HepG2 (cell line): ENCODE measurements around the gene TMEM35A. TPM values are rescaled to one million over a fixed set of nuclear protein-coding genes. Genes with fewer than 3 reads are reported as not detected.

ENCODE experiments used
- ATAC-seq: fragments of 200-7000 bp; cut with Tn5 transposase; 3 replicates; pipeline ENCODE4 v1.9.1; 2020; ENCODE audit warnings: mild to moderate bottlenecking, moderate library complexity
- BruUV-seq: library from RNA; stranded (reverse); fragments of 400-500 nt; replicated peaks from 2 replicates; lab custom pipeline; 2021; lab: Mats Ljungman, UMichigan
- CTCF ChIA-PET: fragments of 300-600 bp; formaldehyde crosslinking; extraction: SDS; loops from one replicate; lab custom pipeline; 2021; ENCODE audit warnings: low total read pairs, inconsistent platforms, low intra/inter-chr PET ratio; lab: Yijun Ruan, JAX
- POLR2A ChIA-PET: fragments of 350-600 bp; sonication (Branson Sonifier 250); formaldehyde crosslinking; loops from one replicate; lab custom pipeline; 2020; ENCODE audit warnings: antibody characterized with exemption, inconsistent platforms; lab: Yijun Ruan, JAX
- DNase-seq: peaks from one replicate; pipeline ENCODE4 v3.0.0-alpha.2; 2015; ENCODE audit warnings: low spot score
- FAIRE-seq: peaks from 3 replicates; lab custom pipeline; 2011; peaks lifted over from hg19 to GRCh38; lab: Jason Lieb, UNC
- H2AFZ ChIP-seq: one replicate; pipeline ENCODE4 v1.6.1; 2011; ENCODE audit warnings: low read length, inconsistent platforms
- H3K27ac ChIP-seq: fragments of 300-600 bp; 3 replicates; pipeline ENCODE4 v1.8.0; 2011; ENCODE audit warnings: mixed run types, mild to moderate bottlenecking, mixed read lengths, low read length, inconsistent platforms; ENCODE audit not compliant: insufficient read depth; ENCODE audit errors: extremely low read length
- H3K27me3 ChIP-seq, 2 experiments: fragments of 200-600 bp in 1 of 2; 2 replicates in 1 of 2; 3 replicates in 1 of 2; pipeline versions ENCODE4 v1.6.0 to v1.8.0; 2011; ENCODE audit warnings: low read length in 2 of 2, mild to moderate bottlenecking in 2 of 2, moderate library complexity in 2 of 2, inconsistent platforms in 1 of 2; ENCODE audit not compliant: insufficient read depth in 2 of 2, control insufficient read depth in 1 of 2
- H3K36me3 ChIP-seq, 2 experiments: fragments of 200-600 bp in 1 of 2; replicated peaks in 1 of 2; 2 replicates in 1 of 2; 3 replicates in 1 of 2; pipeline versions ENCODE4 v1.5.1 to v1.8.0; 2011; ENCODE audit warnings: low read length in 2 of 2, inconsistent platforms in 1 of 2; ENCODE audit not compliant: insufficient read depth in 2 of 2, control insufficient read depth in 1 of 2
- H3K4me1 ChIP-seq: 2 replicates; pipeline ENCODE4 v1.5.1; 2012; ENCODE audit warnings: low read length, inconsistent platforms; ENCODE audit not compliant: insufficient read depth
- H3K4me2 ChIP-seq: 2 replicates; pipeline ENCODE4 v1.6.0; 2011; ENCODE audit warnings: low read depth, low read length, inconsistent platforms
- H3K4me3 ChIP-seq, 3 experiments: fragments of 200-600 bp in 1 of 3; sonication (generic), shearing (Covaris generic) in 1 of 3; replicated peaks in 1 of 3; 2 replicates each; pipeline ENCODE4 v1.5.1; 2011 to 2016; ENCODE audit warnings: low read length in 3 of 3, inconsistent platforms in 2 of 3, low read depth in 2 of 3, mild to moderate bottlenecking in 2 of 3, control low read depth in 1 of 3, mixed read lengths in 1 of 3; ENCODE audit not compliant: insufficient read depth in 1 of 3
- H3K79me2 ChIP-seq: one replicate; pipeline ENCODE4 v1.6.1; 2011; ENCODE audit warnings: low read length, inconsistent platforms; ENCODE audit not compliant: insufficient read depth
- H3K9ac ChIP-seq: 2 replicates; pipeline ENCODE4 v1.6.0; 2011; ENCODE audit warnings: mild to moderate bottlenecking, low read depth, low read length, inconsistent platforms; ENCODE audit not compliant: insufficient read depth
- H3K9me3 ChIP-seq: 2 replicates; pipeline ENCODE4 v1.5.1; 2012; ENCODE audit warnings: mild to moderate bottlenecking, low read length
- H4K20me1 ChIP-seq: 2 replicates; pipeline ENCODE4 v1.6.0; 2011; ENCODE audit warnings: inconsistent platforms, mild to moderate bottlenecking, low read length, moderate library complexity; ENCODE audit not compliant: insufficient read depth
- DMAP1 ChIP-seq: IDR thresholded peaks from 2 replicates; pipeline ENCODE4 v1.6.1; 2016
- GABPB1 ChIP-seq: IDR thresholded peaks from 2 replicates; pipeline ENCODE4 v1.6.1; 2016; ENCODE audit warnings: mild to moderate bottlenecking, missing genetic modification reagents, moderate library complexity, missing compliant biosample characterization
- JUND ChIP-seq: sonication (generic); formaldehyde crosslinking; IDR thresholded peaks from 2 replicates; pipeline ENCODE4 v1.8.0; 2022; ENCODE audit warnings: mild to moderate bottlenecking, missing genetic modification reagents
- KAT8 ChIP-seq: IDR thresholded peaks from 2 replicates; pipeline ENCODE4 v1.6.1; 2016; ENCODE audit warnings: missing genetic modification reagents, missing compliant biosample characterization
- NBN ChIP-seq: fragments of 450-650 bp; conservative IDR thresholded peaks from 2 replicates; pipeline ENCODE4 v1.6.1; 2017
- POLR2AphosphoS5 ChIP-seq: IDR thresholded peaks from 2 replicates; pipeline ENCODE4 v1.6.1; 2012; ENCODE audit warnings: low read depth, low read length
- RBFOX2 ChIP-seq: fragments of 200-400 bp; formaldehyde crosslinking; IDR thresholded peaks from 2 replicates; pipeline ENCODE4 v1.6.1; 2017; ENCODE audit warnings: low read depth, mild to moderate bottlenecking, low read length
- TAF1 ChIP-seq: sonication (generic); formaldehyde crosslinking; IDR thresholded peaks from 2 replicates; pipeline ENCODE4 v1.4.0; 2020; ENCODE audit warnings: missing genetic modification reagents
- TFDP1 ChIP-seq: IDR thresholded peaks from 2 replicates; pipeline ENCODE4 v1.6.1; 2016; ENCODE audit warnings: missing compliant biosample characterization, missing genetic modification reagents, borderline replicate concordance
- ZBTB14 ChIP-seq: sonication (generic); formaldehyde crosslinking; IDR thresholded peaks from 2 replicates; pipeline ENCODE4 v1.4.0; 2020; ENCODE audit warnings: missing genetic modification reagents
- ZHX1 ChIP-seq: sonication (generic); formaldehyde crosslinking; IDR thresholded peaks from 2 replicates; pipeline ENCODE4 v1.8.1; 2022; ENCODE audit warnings: low read depth, mild to moderate bottlenecking, missing genetic modification reagents
- ZMYM3 ChIP-seq: sonication (generic); formaldehyde crosslinking; IDR thresholded peaks from 2 replicates; pipeline ENCODE4 v1.5.1; 2020; ENCODE audit warnings: mild to moderate bottlenecking, missing genetic modification reagents
- ZNF292 ChIP-seq: sonication (generic); formaldehyde crosslinking; IDR thresholded peaks from 2 replicates; pipeline ENCODE4 v1.8.1; 2022; ENCODE audit warnings: mild to moderate bottlenecking, low read depth, missing genetic modification reagents, borderline replicate concordance
- ZNF749 ChIP-seq: sonication (generic); formaldehyde crosslinking; IDR thresholded peaks from 2 replicates; pipeline ENCODE4 v1.8.0; 2022; ENCODE audit warnings: mild to moderate bottlenecking, missing genetic modification reagents, moderate library complexity, borderline replicate concordance
- WGBS: methylation state at CpG from one replicate; pipeline ENCODE4 v1.1.6; 2017; ENCODE audit warnings: low lambda C conversion rate; 5-methylcytosine and 5-hydroxymethylcytosine counted together
- in situ Hi-C: cut with HindIII; loops from 2 replicates; pipeline ENCODE4 v1.10.0; 2017; ENCODE audit warnings: low pct_unique_long_range_greater_than_20kb; ENCODE audit not compliant: extremely low pct_ligation_motif_present
- intact Hi-C: fragments of 100-400 bp; cut with micrococcal nuclease; formaldehyde crosslinking; loops from one replicate; pipeline ENCODE4 v1.10.0; 2022; ENCODE audit not compliant: unreplicated experiment
- polyA plus RNA-seq, 8 experiments: library from polyadenylated mRNA; depleted of rRNA in 3 of 8; stranded (reverse) in 7 of 8; unstranded in 1 of 8; fragments of >200 nt; fragmentation: Illumina TruSeq in 4 of 8; extraction: Trizol in 4 of 8; gene quantifications; 2 replicates each; pipeline versions ENCODE4 v1.2.1 to v1.2.3, GENCODE V29; 2011 to 2016; ENCODE audit warnings: low read depth in 4 of 8, missing spikeins in 1 of 8, mixed read lengths in 1 of 8; ENCODE audit not compliant: insufficient read depth in 1 of 8
- total RNA-seq, 5 experiments: library from RNA; depleted of rRNA; stranded (reverse); fragments of >200 nt; fragmentation: Illumina TruSeq; extraction: Trizol; gene quantifications; 2 replicates each; pipeline ENCODE4 v1.2.3, GENCODE V29; 2016; ENCODE audit warnings: low read depth in 1 of 5
- TF ChIP-seq, protein P1 (sequence below): IDR thresholded peaks from 2 replicates; pipeline ENCODE4 v1.6.1; 2012; ENCODE audit warnings: inconsistent platforms
- TF ChIP-seq, protein P2 (sequence below): sonication (generic); formaldehyde crosslinking; IDR thresholded peaks from 2 replicates; pipeline ENCODE4 v1.8.1; 2023; ENCODE audit warnings: mild to moderate bottlenecking, moderate library complexity, missing genetic modification reagents

Gene TMEM35A
- total and polyA plus RNA-seq, 2 of the 13 experiments (the other 11 are each of a cell fraction or from before 2014, with no cell fraction given): 0.03 TPM; not detected in 1

DNA sequence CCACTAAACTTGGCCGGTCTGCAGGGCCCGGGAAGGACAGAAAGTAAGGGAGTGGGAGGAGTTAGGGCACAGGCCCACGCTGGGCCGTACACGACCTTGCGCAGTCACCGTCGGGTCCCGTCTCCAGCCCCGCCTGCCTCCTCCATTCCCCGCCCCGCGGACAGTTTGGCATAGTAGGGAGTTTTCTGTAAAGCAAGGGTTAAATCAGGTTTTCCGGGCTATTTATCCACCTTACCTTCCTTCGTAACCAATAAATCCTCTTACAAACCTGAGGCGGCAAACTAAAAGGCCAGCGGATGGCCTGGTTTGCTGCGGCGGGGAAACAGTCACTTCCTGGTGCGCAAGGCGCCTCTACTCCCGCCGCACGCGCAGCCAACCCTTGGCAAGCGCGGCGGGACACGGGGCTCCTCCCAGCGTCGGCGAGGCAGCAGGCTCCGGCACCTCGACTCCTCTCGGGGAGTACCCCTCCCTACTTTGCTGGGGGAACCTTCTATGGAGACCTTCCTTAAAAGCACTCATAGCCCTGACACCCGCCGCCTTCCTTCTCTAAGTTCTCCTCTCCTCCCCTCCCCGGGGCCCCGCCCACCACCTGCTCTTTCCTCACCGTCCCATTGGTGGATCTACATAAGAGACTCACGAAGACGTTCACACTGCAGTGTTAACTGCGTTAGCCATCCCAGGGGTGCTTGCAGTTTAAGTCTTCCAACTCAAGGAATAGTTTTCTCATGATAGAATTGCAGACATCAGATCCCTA is 27.0 kb upstream of the TMEM35A start, which contains the start of gene TRMT2B:
TRMT2B (minus strand) TSS at position 563 of the 754 bp plus-strand sequence. CDS start 9,822 bp downstream, outside the sequence.
- intact Hi-C loops (no loop called here), in situ Hi-C loops (no loop called here)
- H3K4me3 ChIP-seq: peak within 1 kb of the TSS; percentile 59 to 74 (median 62)
- peak within 1 kb of the TSS; percentile 81 for H3K9ac ChIP-seq
- POLR2A ChIA-PET: no interaction called here
- 2% methylated on average over 12 of the region's 43 CpGs for WGBS
- H4K20me1 ChIP-seq: no peaks in the 10 kb centered on the region
- H3K79me2 ChIP-seq: no peaks in the 10 kb centered on the region
- DNase-seq (peak; percentile 35), ATAC-seq (peak; percentile 96), FAIRE-seq (no peak)
- peak within 1 kb of the TSS; percentile 87 for H3K4me2 ChIP-seq
- H2AFZ ChIP-seq: peak within 1 kb of the TSS; percentile 78
- H3K36me3 ChIP-seq: no peaks in the 10 kb centered on the region
- CTCF ChIA-PET: no interaction called here
- no peaks in the 10 kb centered on the region for H3K4me1 ChIP-seq
- peak within 1 kb of the TSS; percentile 65 for H3K27ac ChIP-seq
- no peaks in the 10 kb centered on the region for H3K27me3 ChIP-seq
- H3K9me3 ChIP-seq: no peaks in the 10 kb centered on the region
- TSS peak; percentile 78 for BruUV-seq
- TF ChIP-seq TFDP1 (CRISPR knock-in tag) (peak; percentile 54; the same call in 1 of the 2 replicates), JUND (CRISPR knock-in tag) (no peak), ZNF292 (CRISPR knock-in tag) (peak; percentile 43; the same call in 1 of the 2 replicates), ZNF749 (CRISPR knock-in tag) (no peak), KAT8 (CRISPR knock-in tag) (peak; percentile 72; the same call in 1 of the 2 replicates), ZMYM3 (0 out of 2 replicates have a peak, but pooled peaks have one; percentile 19), TAF1 (CRISPR knock-in tag) (peak; percentile 34), ZHX1 (no peak), ZBTB14 (no peak), POLR2AphosphoS5 (peak; percentile 8; the same call in 1 of the 2 replicates), RBFOX2 (peak; percentile 56), NBN (no peak), DMAP1 (CRISPR knock-in tag) (peak; percentile 51; the same call in 1 of the 2 replicates), GABPB1 (CRISPR knock-in tag) (peak; percentile 64; the same call in 1 of the 2 replicates)
- TF ChIP-seq, protein P1, sequence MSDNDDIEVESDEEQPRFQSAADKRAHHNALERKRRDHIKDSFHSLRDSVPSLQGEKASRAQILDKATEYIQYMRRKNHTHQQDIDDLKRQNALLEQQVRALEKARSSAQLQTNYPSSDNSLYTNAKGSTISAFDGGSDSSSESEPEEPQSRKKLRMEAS: peak; percentile 75
- TF ChIP-seq, protein P2, sequence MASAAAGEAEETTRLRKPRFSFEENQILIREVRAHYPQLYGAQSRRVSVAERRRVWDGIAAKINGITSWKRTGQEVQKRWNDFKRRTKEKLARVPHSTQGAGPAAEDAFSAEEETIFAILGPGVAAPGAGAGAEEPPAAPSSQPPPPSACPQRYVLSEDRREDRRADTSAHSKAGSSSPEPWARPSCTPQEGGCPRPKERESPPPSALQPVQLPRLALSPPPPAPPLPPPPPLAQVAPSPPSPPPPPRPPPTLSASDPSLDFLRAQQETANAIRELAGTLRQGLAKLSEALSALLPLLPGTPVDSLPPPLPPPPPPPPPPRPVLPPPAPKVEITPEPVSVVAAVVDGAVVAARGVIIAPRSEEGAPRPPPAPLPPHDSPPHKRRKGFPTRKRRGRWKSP: peak; percentile 47; the same call in 1 of the 2 replicates
